OCI-LY3 (cell line): ENCODE data around the gene ADARB1.

Source experiments
- H2AFZ ChIP-seq: fragments of 200-600, 300-600 bp; shearing (Covaris generic); 2 replicates; pipeline ENCODE4 v1.6.0; 2014; ENCODE audit warnings: antibody characterized with exemption, low read depth, low read length
- H3K27ac ChIP-seq: fragments of 200-600, 300-600 bp; sonication (generic); 2 replicates; pipeline ENCODE4 v1.5.1; 2014; ENCODE audit warnings: mild to moderate bottlenecking, low read length, moderate library complexity, mixed read lengths
- H3K27me3 ChIP-seq: fragments of 200-600, 300-600 bp; sonication (generic); 2 replicates; pipeline ENCODE4 v1.6.1; 2014; ENCODE audit warnings: low read depth, low read length, mixed read lengths
- H3K36me3 ChIP-seq: fragments of 200-600, 300-600 bp; sonication (generic); replicated peaks from 2 replicates; pipeline ENCODE3; 2014; ENCODE audit warnings: low read depth, low read length, mixed read lengths
- H3K4me1 ChIP-seq: fragments of 300-600, 200-600 bp; sonication (generic); 2 replicates; pipeline ENCODE4 v1.6.1; 2014; ENCODE audit warnings: low read length, mixed read lengths
- H3K4me2 ChIP-seq: fragments of 200-600, 300-600 bp; sonication (generic); 2 replicates; pipeline ENCODE4 v1.6.1; 2014; ENCODE audit warnings: low read length, mixed read lengths
- H3K4me3 ChIP-seq: fragments of 300-600, 200-600 bp; sonication (generic); 2 replicates; pipeline ENCODE4 v1.5.1; 2014; ENCODE audit warnings: antibody characterized with exemption, mild to moderate bottlenecking, low read length, moderate library complexity
- H3K79me2 ChIP-seq: fragments of 300-600, 200-600 bp; shearing (Covaris generic); 2 replicates; pipeline ENCODE4 v1.6.1; 2014; ENCODE audit warnings: mild to moderate bottlenecking, low read length, mixed read lengths
- H3K9ac ChIP-seq: fragments of 300-600, 200-600 bp; shearing (Covaris generic); 2 replicates; pipeline ENCODE4 v1.6.0; 2014; ENCODE audit warnings: mild to moderate bottlenecking, low read length, moderate library complexity
- H3K9me3 ChIP-seq: fragments of 200-600, 300-600 bp; shearing (Covaris generic); 2 replicates; pipeline ENCODE4 v1.6.1; 2014; ENCODE audit warnings: low read length, mixed read lengths; ENCODE audit not compliant: insufficient read depth
- H4K20me1 ChIP-seq: fragments of 200-600, 300-600 bp; sonication (generic); 2 replicates; pipeline ENCODE4 v1.6.1; 2016; ENCODE audit warnings: low read length, mixed read lengths; ENCODE audit not compliant: insufficient read depth
- EZH2phosphoT487 ChIP-seq: fragments of 200-600 bp; shearing (Covaris generic); IDR thresholded peaks from 2 replicates; pipeline ENCODE4 v1.6.1; 2018; ENCODE audit warnings: antibody characterized with exemption, mixed run types, low read depth
- TF ChIP-seq, protein P1 (sequence below): fragments of 200-600, 300-600 bp; sonication (generic); IDR thresholded peaks from 2 replicates; pipeline ENCODE4 v1.5.1; 2014; ENCODE audit warnings: antibody characterized with exemption, low read length, low read depth

Gene ADARB1

GRCh38 chr21:45149021-45149420, 74.6 kb downstream of the ADARB1 start:
- H4K20me1 ChIP-seq, result no peaks in the 10 kb centered on the region
- H3K9ac ChIP-seq, result no peak overlapping the region
- no peaks in the 10 kb centered on the region for H3K79me2 ChIP-seq
- H3K36me3 ChIP-seq, result no peaks in the 10 kb centered on the region
- H2AFZ ChIP-seq, result no peak overlapping the region
- no peaks in the 10 kb centered on the region for H3K27me3 ChIP-seq
- H3K9me3 ChIP-seq, result no peaks in the 10 kb centered on the region
- TF ChIP-seq, protein P1, sequence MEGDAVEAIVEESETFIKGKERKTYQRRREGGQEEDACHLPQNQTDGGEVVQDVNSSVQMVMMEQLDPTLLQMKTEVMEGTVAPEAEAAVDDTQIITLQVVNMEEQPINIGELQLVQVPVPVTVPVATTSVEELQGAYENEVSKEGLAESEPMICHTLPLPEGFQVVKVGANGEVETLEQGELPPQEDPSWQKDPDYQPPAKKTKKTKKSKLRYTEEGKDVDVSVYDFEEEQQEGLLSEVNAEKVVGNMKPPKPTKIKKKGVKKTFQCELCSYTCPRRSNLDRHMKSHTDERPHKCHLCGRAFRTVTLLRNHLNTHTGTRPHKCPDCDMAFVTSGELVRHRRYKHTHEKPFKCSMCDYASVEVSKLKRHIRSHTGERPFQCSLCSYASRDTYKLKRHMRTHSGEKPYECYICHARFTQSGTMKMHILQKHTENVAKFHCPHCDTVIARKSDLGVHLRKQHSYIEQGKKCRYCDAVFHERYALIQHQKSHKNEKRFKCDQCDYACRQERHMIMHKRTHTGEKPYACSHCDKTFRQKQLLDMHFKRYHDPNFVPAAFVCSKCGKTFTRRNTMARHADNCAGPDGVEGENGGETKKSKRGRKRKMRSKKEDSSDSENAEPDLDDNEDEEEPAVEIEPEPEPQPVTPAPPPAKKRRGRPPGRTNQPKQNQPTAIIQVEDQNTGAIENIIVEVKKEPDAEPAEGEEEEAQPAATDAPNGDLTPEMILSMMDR, result no peak
- no peak for TF ChIP-seq EZH2phosphoT487
- H3K4me2 ChIP-seq, result no peak overlapping the region
- H3K27ac ChIP-seq, result no peak overlapping the region
- H3K4me3 ChIP-seq, result no peak overlapping the region
- H3K4me1 ChIP-seq, result peaks cover 8% of the 10 kb centered on the region

DNA sequence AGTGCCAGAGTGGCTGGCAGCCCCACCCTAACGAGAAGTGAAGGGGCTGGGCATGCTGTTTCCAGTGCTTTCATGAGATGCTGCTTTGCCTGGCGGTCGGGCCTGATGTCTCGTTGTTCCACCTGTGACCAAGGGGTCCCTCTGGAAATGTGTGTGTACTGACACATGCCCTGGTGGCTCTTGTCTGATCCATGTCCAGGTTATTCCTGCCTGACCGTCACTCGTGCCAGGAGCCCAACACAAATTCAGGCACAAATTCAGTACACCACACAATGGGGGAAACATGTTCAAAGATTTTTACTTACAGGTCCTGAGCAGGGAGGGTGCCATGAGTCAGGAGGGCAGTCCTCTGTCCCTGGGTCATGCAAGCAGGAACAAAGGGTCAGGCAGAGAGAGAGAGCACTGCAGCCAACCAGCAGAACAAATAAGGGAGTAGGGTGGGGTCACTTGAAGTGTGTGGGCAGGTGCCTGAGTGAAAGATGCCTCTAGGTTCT, 76.3 kb downstream of the ADARB1 start:
- Histone ChIP-seq H3K79me2 (no peaks in the 10 kb centered on the region), H3K27ac (no peak overlapping the region), H4K20me1 (no peaks in the 10 kb centered on the region), H3K4me3 (no peak overlapping the region), H3K4me2 (no peak overlapping the region), H3K4me1 (peaks cover 8% of the 10 kb centered on the region), H3K27me3 (no peaks in the 10 kb centered on the region), H3K9ac (no peak overlapping the region), H2AFZ (no peak overlapping the region), H3K9me3 (no peaks in the 10 kb centered on the region), H3K36me3 (no peaks in the 10 kb centered on the region)
- no peak for TF ChIP-seq EZH2phosphoT487
- TF ChIP-seq, protein P1, result no peak

GRCh38 chr21:45151445-45152160, 77.2 kb downstream of the ADARB1 start:
- H3K27ac ChIP-seq, result no peak overlapping the region
- TF ChIP-seq EZH2phosphoT487, result no peak
- TF ChIP-seq, protein P1, result no peak
- no peaks in the 10 kb centered on the region for H4K20me1 ChIP-seq
- no peaks in the 10 kb centered on the region for H3K9me3 ChIP-seq
- H3K4me2 ChIP-seq, result peak overlapping the region; percentile 82
- no peaks in the 10 kb centered on the region for H3K36me3 ChIP-seq
- H3K27me3 ChIP-seq, result no peaks in the 10 kb centered on the region
- H3K79me2 ChIP-seq, result no peaks in the 10 kb centered on the region
- H3K9ac ChIP-seq, result peak overlapping the region; percentile 39; the same call in 1 of the 2 replicates
- peak overlapping the region; percentile 84 for H2AFZ ChIP-seq
- H3K4me3 ChIP-seq, result peak overlapping the region; percentile 65
- H3K4me1 ChIP-seq, result peaks cover 8% of the 10 kb centered on the region

GRCh38 chr21:45152265-45152746, 77.9 kb downstream of the ADARB1 start:
- H3K27me3 ChIP-seq, result no peaks in the 10 kb centered on the region
- H2AFZ ChIP-seq, result peak overlapping the region; percentile 84
- no peak overlapping the region for H3K27ac ChIP-seq
- H3K4me3 ChIP-seq, result peak overlapping the region; percentile 65
- H3K79me2 ChIP-seq, result no peaks in the 10 kb centered on the region
- H4K20me1 ChIP-seq, result no peaks in the 10 kb centered on the region
- no peak for TF ChIP-seq EZH2phosphoT487
- TF ChIP-seq, protein P1, result peak; percentile 66
- H3K4me2 ChIP-seq, result peak overlapping the region; percentile 82
- H3K9ac ChIP-seq, result peak overlapping the region; percentile 39
- H3K9me3 ChIP-seq, result no peaks in the 10 kb centered on the region
- H3K4me1 ChIP-seq, result peaks cover 8% of the 10 kb centered on the region
- H3K36me3 ChIP-seq, result no peaks in the 10 kb centered on the region
